ENCODE results near the gene ZNF569. TPM values are rescaled to one million over a fixed set of nuclear protein-coding genes. Genes with fewer than 3 reads are reported as not detected.

Gene ZNF569
- total and polyA plus RNA-seq, 2 of the 8 experiments (the other 6 are each of a cell fraction or from before 2014, with no cell fraction given): 2.4 to 10.5 TPM

GRCh38 chr19:37413313-37414084 is 53.7 kb downstream of the ZNF569 start:
- Histone ChIP-seq H3K27me3 (replicated peaks in 1 of 4; ENCODE audit: control insufficient read depth in 3 of 4, extremely low read depth in 1 of 4, insufficient read depth in 3 of 4, low read length in 3 of 4) (no peaks in the 10 kb centered on the region), H4K5ac (ENCODE audit: insufficient read length, low read depth, low read length) (no peak overlapping the region), H3K18ac (ENCODE audit: extremely low read depth, low read length) (no peak overlapping the region), H3K4me1 (replicated peaks in 1 of 4; ENCODE audit: control insufficient read depth in 3 of 4, insufficient read depth in 4 of 4, low read length in 3 of 4) (no peaks in the 10 kb centered on the region), H3K4me3 (ENCODE audit: extremely low read depth in 1 of 4, insufficient read depth in 2 of 4, low read depth in 3 of 4, low read length in 4 of 4) (no peak overlapping the region), H4K91ac (replicated peaks; ENCODE audit: insufficient read length, low read length) (no peak overlapping the region), H3K14ac (ENCODE audit: insufficient read length) (no peak overlapping the region), H2BK12ac (ENCODE audit: low read depth, low read length) (no peak overlapping the region), H3K4ac (replicated peaks; ENCODE audit: insufficient read length, low read depth, low read length) (no peak overlapping the region), H4K8ac (ENCODE audit: extremely low read depth, insufficient read depth, low read length) (no peak overlapping the region; the same call in 1 of the 2 replicates), H3K4me2 (ENCODE audit: insufficient read depth in 1 of 2, low read depth in 2 of 2, low read length in 2 of 2) (no peak overlapping the region), H2BK5ac (ENCODE audit: low read depth, low read length) (no peak overlapping the region), H3K56ac (replicated peaks; ENCODE audit: insufficient read length, low read depth, low read length) (no peak overlapping the region), H3K23me2 (ENCODE audit: low read depth, low read length) (no peaks in the 10 kb centered on the region), H2BK15ac (ENCODE audit: low read length) (no peak overlapping the region), H3K9ac (replicated peaks in 1 of 4; ENCODE audit: extremely low read depth in 1 of 4, low read depth in 3 of 4, low read length in 3 of 4) (no peak overlapping the region), H3K9me3 (ENCODE audit: insufficient read depth in 2 of 2, low read depth in 1 of 2, low read length in 1 of 2) (peaks cover 53 to 67% of the 10 kb centered on the region in 2 experiments), H3K36me3 (ENCODE audit: control insufficient read depth in 2 of 4, insufficient read depth in 4 of 4, low read length in 3 of 4) (peaks cover 0 to 21% (median 8%) of the 10 kb centered on the region in 4 experiments; a peak in 3 of 8 replicates), H3K79me1 (ENCODE audit: low read depth, low read length) (no peaks in the 10 kb centered on the region), H2AFZ (ENCODE audit: low read length) (no peak overlapping the region), H3K79me2 (ENCODE audit: control insufficient read depth in 1 of 2, insufficient read depth in 2 of 2, low read length in 2 of 2) (no peaks in the 10 kb centered on the region), H2AK5ac (ENCODE audit: low read depth, low read length) (no peak overlapping the region), H3K23ac (ENCODE audit: insufficient read length) (no peak overlapping the region), H2BK120ac (replicated peaks; ENCODE audit: low read depth, low read length) (no peak overlapping the region), H4K20me1 (replicated peaks in 1 of 2; ENCODE audit: control insufficient read depth in 1 of 2, insufficient read depth in 2 of 2, low read length in 2 of 2) (no peaks in the 10 kb centered on the region), H3K27ac (ENCODE audit: low read depth, low read length) (no peak overlapping the region), H2BK20ac (ENCODE audit: low read length) (no peak overlapping the region)
- 95% methylated on average over 1 of the region's 1 CpG; no CpG with 5 or more reads in 1 of the 2 experiments for WGBS, 2 experiments (ENCODE audit: extremely low coverage in 1 of 2, insufficient coverage in 1 of 2, insufficient read length in 1 of 2, insufficient replicate concordance in 2 of 2, low coverage in 1 of 2, low lambda C conversion rate in 2 of 2, missing lambda C conversion rate in 1 of 2)
- DNase-seq (ENCODE audit: low read depth in 1 of 2, low spot score in 2 of 2) (no peak), FAIRE-seq (no peak)
- ChIA-PET CTCF (ENCODE audit: partially characterized antibody) (no interaction called here), POLR2A (ENCODE audit: partially characterized antibody) (no interaction called here)
- TF ChIP-seq POLR2A (IDR thresholded peaks at IDR 0.05; ENCODE audit: control extremely low read depth in 1 of 2, low read depth in 2 of 2, low read length in 2 of 2) (no peak), ZNF274 (IDR thresholded peaks at IDR 0.05; ENCODE audit: borderline replicate concordance, extremely low read depth, low read length) (peak; percentile 92)

Measured in H1 (cell line).